Naive thymus-derived CD8-positive, alpha-beta T cell (primary cell): ENCODE data around the gene ACTRT2. TPM values are rescaled to one million over a fixed set of nuclear protein-coding genes. Genes with fewer than 3 reads are reported as not detected.
A peak's percentile ranks its signal among the peaks of the same experiment; 100 is the strongest.

Source experiments
- ATAC-seq, 2 donors: fragments of 150-1000 bp; cut with Tn5 transposase in 1 of 2; sonication (Bioruptor Pico), chemical (Tn5 transposase) in 1 of 2; 1 replicate in 1 of 2; 2 replicates in 1 of 2; pipeline ENCODE4 v1.10.0; 2021; ENCODE audit warnings: mild to moderate bottlenecking in 2 of 2, moderate library complexity in 2 of 2
- POLR2A ChIA-PET: fragments of 350-600 bp; sonication (Branson Sonifier 250); formaldehyde crosslinking; loops from one replicate; lab custom pipeline; 2021; ENCODE audit warnings: antibody characterized with exemption; lab: Charles Lee
- DNase-seq, 10 donors: peaks; one replicate each; pipeline versions ENCODE4 v3.0.0 to v3.0.0-alpha.2; 2020 to 2022
- H3K27ac Mint-ChIP-seq, 10 donors: one replicate each; pipeline ENCODE4 v1.8.0; 2020 to 2022; ENCODE audit warnings: mild to moderate bottlenecking in 10 of 10, mixed read lengths in 10 of 10, moderate library complexity in 4 of 10, inconsistent platforms in 1 of 10
- H3K27me3 Mint-ChIP-seq, 5 donors: one replicate each; pipeline ENCODE4 v1.8.0; 2021 to 2022; ENCODE audit warnings: mixed read lengths in 5 of 5
- H3K36me3 Mint-ChIP-seq, 3 donors: one replicate each; pipeline ENCODE4 v1.8.0; 2020 to 2022; ENCODE audit warnings: mixed read lengths in 3 of 3, mild to moderate bottlenecking in 2 of 3, inconsistent platforms in 1 of 3
- H3K4me1 Mint-ChIP-seq, 4 donors: one replicate each; pipeline ENCODE4 v1.8.0; 2021 to 2022; ENCODE audit warnings: mixed read lengths in 4 of 4
- H3K4me3 Mint-ChIP-seq, 10 donors: one replicate each; pipeline ENCODE4 v1.8.0; 2020 to 2022; ENCODE audit warnings: mild to moderate bottlenecking in 10 of 10, mixed read lengths in 10 of 10, moderate library complexity in 6 of 10, inconsistent platforms in 1 of 10
- H3K9me3 Mint-ChIP-seq, 9 donors: one replicate each; pipeline ENCODE4 v1.8.0; 2020 to 2022; ENCODE audit warnings: mixed read lengths in 9 of 9, mild to moderate bottlenecking in 3 of 9, inconsistent platforms in 1 of 9, moderate library complexity in 1 of 9
- polyA plus RNA-seq, 3 donors: library from polyadenylated mRNA; unstranded; fragments of 300-500 nt; fragmentation: Illumina TruSeq; gene quantifications; one replicate each; pipeline ENCODE4 v1.2.3, GENCODE V29; 2021
- total RNA-seq, 8 experiments: library from RNA in 2 of 8; stranded (reverse) in 2 of 8; gene quantifications; one replicate each; pipeline ENCODE4 v1.2.3 and lab custom pipeline; 2021 to 2026

ACTRT2 gene
- total RNA-seq (not detected), polyA plus RNA-seq (not detected), total RNA-seq (lab: John Stamatoyannopoulos, UW) (0 reads per million in 6 experiments)

DNA sequence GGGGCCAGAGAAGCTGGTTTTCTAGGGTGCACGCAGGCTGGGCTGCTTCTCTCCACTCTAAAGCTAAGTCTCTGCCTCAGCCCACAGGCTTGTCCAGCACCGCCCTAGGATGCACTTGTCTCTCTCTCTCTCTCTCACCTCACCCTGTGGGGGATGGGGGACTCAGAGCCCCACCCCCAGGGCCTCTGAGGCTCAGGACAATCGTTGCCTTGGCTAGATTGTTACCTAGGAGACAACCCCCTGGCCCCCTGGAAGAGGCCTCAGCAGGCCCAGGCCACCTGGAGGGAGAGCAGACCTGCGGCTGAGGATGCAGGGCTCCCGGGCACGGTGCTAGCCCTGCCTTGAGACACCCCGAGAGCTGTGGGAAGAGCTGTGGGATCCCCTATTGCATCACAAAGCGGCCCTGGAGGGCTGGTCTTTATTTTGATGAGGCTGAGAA is at the start of gene ACTRT2:
Gene ACTRT2 (plus strand): TSS at position 235 of the 439 bp plus-strand sequence. CDS start 220 bp downstream, outside the sequence.
- peaks cover 0 to 2% (median 0%) of the 10 kb centered on the region in 4 donors for H3K4me1 Mint-ChIP-seq
- no peak within 1 kb of the TSS for H3K4me3 Mint-ChIP-seq
- H3K9me3 Mint-ChIP-seq: no peaks in the 10 kb centered on the region
- ATAC-seq (no peak), DNase-seq (no peak)
- H3K36me3 Mint-ChIP-seq: no peaks in the 10 kb centered on the region
- H3K27ac Mint-ChIP-seq: no peak within 1 kb of the TSS
- POLR2A ChIA-PET: no interaction called here
- H3K27me3 Mint-ChIP-seq: peaks cover 0 to 5% (median 0%) of the 10 kb centered on the region in 5 donors

DNA sequence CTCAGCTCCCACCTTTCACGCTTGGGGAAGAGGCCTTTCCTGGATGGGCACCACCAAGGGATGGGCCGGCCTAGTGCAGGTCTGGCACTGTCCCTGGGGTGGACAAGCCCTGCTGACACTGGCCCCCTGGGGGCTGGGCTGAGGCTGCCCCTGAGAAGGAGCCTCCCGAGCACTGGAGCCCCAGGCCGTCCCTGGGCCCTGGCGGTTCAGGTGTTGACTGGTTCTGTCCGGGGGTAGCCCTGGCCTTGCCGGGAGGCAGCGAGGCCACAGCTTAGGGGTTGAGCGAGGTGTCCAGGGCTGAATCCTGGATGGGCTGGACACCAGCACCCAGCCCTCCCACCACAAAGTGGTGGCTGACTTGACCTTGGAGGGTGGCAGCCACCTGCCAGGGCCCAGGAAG is 49.7 kb upstream of the ACTRT2 start:
- peak in 1 of 10 donors; percentile 11 for DNase-seq
- Mint-ChIP-seq H3K4me3 (no peak overlapping the region), H3K4me1 (peaks cover 0 to 10% (median 4%) of the 10 kb centered on the region in 4 donors), H3K36me3 (no peaks in the 10 kb centered on the region), H3K9me3 (no peaks in the 10 kb centered on the region), H3K27ac (no peak overlapping the region), H3K27me3 (peaks cover 0 to 21% (median 4%) of the 10 kb centered on the region in 5 donors)
- POLR2A ChIA-PET: no interaction called here
- no peak for ATAC-seq

DNA sequence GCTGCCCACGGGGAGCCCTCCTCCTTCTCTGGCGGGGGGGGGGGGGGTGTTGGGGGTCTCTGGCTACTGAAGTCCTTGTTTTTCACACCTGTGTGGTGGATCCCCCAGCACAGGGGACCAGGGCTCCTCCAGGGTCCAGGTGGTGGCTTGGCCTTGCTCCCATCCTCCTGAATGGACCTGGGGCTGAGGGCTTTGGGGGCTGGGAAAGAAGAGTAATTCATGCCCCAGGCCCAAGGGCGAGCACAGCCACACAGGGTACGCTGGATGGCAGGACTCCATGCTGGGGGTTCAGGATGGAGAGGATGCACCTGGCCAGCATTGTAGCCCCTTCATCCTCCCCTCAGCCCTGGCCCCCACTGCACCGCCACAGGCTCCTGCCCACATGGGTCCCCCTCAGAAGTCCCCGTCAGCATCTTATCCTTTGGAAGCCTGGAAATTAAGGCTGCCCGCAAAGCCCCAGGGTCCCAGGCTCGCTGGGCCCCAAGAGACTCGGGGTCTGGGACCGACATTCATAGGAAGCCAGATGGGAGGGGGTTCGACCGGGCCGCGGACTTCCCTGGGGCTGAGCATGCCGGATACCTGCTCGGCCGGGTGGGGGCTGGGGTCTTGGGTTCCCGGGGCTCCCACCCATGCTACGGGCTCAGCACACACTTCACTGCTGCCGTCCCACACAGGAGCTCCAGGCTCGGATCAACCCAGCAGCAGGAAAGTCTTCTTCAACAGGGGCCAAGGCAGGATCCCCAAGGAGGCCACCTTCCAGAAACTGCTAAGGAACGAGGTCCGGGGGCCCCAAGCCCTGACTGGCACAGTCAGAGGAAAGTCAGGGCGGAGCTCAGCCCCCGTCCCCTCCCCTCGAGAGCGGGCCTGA is 49.0 kb upstream of the ACTRT2 start:
- peak in 2 of 10 donors; percentile 15 to 58 for DNase-seq
- no peak overlapping the region for H3K4me3 Mint-ChIP-seq

DNA sequence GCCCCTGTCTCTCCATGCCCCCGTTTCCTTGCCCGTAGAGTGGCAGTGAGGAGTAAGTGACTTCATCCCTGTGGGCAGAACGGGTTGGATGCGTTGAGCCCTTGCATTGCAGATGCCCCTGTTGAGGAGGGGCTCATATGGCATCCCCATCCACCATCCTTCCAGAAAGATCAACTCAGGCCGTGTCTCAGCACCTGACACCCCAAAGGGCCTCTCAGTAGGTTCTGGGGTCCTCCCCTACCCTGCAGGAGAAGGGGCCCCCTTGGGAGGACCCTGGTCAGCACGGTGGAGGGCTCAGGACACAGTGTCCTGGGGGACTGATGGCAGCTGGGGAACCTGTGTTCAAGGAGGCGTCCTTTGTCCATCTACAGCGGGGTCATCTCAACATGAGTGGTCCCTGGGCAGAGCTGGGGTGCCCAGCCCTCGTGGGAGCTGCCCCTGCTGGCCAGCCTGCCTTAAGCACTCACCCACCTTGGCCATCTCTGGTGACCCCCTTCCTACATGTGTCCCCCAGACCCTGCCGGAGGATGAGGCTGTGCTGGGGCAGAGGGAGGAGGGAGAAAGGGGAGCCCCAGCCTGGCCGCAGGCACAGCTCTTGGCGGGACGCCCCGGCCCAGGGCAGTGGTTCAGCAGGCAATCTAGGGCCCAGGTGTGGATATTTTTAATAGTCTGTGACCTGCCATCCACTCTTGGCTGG is 48.2 kb upstream of the ACTRT2 start:
- Mint-ChIP-seq H3K4me1 (peaks cover 0 to 10% (median 4%) of the 10 kb centered on the region in 4 donors), H3K36me3 (no peaks in the 10 kb centered on the region), H3K27me3 (peaks cover 0 to 21% (median 4%) of the 10 kb centered on the region in 5 donors), H3K4me3 (no peak overlapping the region), H3K27ac (no peak overlapping the region), H3K9me3 (no peaks in the 10 kb centered on the region)
- no peak for ATAC-seq
- POLR2A ChIA-PET: no interaction called here
- DNase-seq: peak in 1 of 10 donors; percentile 16

More for the DNA sequence above, 49.0 kb upstream of the ACTRT2 start:
- H3K4me1 Mint-ChIP-seq: peaks cover 0 to 10% (median 4%) of the 10 kb centered on the region in 4 donors
- no peak overlapping the region for H3K27ac Mint-ChIP-seq
- POLR2A ChIA-PET: no interaction called here
- H3K27me3 Mint-ChIP-seq: peaks cover 0 to 21% (median 4%) of the 10 kb centered on the region in 5 donors
- no peaks in the 10 kb centered on the region for H3K9me3 Mint-ChIP-seq
- no peak for ATAC-seq
- H3K36me3 Mint-ChIP-seq: no peaks in the 10 kb centered on the region

DNA sequence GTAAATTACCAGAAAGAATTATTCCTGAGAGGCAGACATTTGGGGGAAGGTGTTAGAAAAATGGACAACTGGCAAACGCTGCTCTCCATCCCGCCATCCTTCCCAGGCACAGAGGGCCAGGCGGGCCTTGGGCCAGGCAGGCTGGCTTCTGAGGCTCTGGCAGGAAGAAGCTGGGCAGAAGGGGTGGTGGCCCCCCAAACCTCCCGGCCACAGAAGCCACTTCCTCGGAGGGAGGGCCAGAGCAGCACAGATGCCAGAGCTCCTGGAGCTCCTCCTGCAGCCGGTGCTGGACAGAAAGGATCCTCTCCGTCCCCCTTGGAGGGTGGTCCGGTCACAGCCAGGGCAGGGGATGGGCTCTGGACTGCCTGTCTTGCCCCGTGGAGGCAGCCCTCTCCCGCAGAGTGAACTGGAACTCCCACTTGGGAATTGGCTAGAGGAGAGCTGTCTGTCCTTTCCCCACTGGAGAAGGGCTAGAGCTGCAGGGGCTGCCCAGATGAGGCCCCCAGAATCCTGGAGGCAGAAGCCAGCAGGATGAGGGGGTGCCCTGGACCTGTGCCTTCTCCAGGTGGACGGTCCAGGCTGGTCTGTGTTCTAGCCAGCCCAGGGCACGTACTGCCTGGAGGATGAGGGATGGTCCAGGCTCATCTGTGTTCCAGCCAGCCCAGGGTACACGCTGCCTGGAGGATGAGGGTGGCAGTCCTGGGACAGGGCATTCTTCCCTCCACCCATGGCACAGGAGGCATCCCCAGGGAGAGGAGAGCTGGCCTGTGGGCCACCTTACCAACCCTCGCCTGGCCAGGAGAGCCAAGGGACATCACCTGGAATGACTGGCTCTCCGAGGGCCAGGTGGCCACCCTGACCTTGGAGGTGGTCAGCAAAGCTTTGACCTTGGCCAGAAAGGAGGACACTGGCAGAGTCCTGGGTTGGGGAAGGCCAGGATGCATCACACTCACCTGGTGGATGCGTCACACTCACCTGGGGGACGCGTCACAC is 47.4 kb upstream of the ACTRT2 start:
- H3K27me3 Mint-ChIP-seq: peaks cover 0 to 15% (median 4%) of the 10 kb centered on the region in 5 donors
- no peak overlapping the region for H3K4me3 Mint-ChIP-seq
- peaks cover 0 to 10% (median 4%) of the 10 kb centered on the region in 4 donors for H3K4me1 Mint-ChIP-seq
- no peaks in the 10 kb centered on the region for H3K36me3 Mint-ChIP-seq
- ATAC-seq (no peak), DNase-seq (peak in 2 of 10 donors; percentile 16 to 61)
- H3K9me3 Mint-ChIP-seq: no peaks in the 10 kb centered on the region
- POLR2A ChIA-PET: no interaction called here
- no peak overlapping the region for H3K27ac Mint-ChIP-seq

DNA sequence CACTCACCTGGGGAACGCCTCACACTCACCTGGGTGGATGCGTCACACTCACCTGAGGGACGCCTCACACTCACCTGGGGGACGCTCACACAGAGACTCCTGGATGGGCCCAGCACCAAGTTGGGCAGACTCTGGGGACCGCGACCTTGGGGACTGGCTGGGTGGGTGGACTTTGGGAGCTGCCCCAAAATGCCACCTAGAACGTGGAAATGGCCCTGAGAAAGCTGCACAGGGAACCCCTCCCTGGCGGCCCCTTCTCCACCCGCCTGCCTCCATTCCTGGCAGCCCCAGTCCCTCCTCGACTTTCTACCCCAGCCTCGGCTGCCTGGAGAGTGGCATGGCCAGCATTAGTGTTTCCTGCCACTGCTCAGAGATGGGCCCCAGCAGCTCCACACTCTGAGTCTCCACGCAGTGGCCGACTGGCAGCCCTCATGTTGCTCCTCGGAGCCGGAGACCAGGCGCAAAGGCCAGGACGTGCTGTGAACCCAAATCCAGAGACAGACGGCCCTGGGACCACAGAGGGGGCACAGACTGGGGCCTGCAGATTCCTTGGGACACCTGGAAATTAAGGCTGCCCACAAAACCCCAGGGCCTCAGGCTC is 46.5 kb upstream of the ACTRT2 start:
- H3K27me3 Mint-ChIP-seq: peaks cover 0 to 11% (median 3%) of the 10 kb centered on the region in 5 donors
- POLR2A ChIA-PET: no interaction called here
- H3K27ac Mint-ChIP-seq: no peak overlapping the region
- H3K4me1 Mint-ChIP-seq: peaks cover 0 to 10% (median 4%) of the 10 kb centered on the region in 4 donors
- DNase-seq (peak in 1 of 10 donors; percentile 11), ATAC-seq (no peak)
- H3K36me3 Mint-ChIP-seq: no peaks in the 10 kb centered on the region
- no peak overlapping the region for H3K4me3 Mint-ChIP-seq
- H3K9me3 Mint-ChIP-seq: no peaks in the 10 kb centered on the region

DNA sequence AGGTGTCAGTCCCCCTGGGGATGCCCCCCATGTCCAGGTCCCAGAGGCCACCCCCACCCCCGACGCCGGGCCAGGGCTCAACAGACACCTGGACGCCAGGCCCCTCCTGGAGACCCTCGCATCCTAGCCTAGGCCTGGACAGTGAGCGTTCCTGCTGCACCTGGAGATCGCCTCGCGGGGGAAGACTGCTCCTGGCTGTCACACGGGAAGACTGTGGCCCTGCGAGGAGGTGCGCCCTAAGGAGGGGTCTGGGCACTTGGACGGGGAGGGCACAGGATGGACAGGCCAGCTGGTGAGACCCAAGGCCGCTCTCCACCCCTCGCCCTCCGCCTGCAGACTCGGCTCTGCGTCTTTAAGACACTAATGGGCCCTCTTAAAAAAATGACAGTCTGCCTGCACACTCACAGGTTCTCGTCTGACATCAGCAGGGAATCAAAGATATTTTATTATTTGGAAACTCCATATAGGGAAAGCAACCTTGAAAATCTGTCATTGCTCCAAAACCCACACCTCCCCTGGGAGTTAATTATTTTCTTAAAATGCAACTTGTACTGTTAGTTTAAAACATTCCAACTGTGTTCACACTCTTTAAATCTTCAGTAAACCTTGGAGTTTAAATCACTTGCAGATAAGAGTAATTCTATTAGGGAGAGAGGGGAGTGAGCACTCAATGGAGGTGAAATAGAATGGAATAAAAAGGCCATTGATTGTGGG is 45.6 kb upstream of the ACTRT2 start:
- H3K9me3 Mint-ChIP-seq: no peaks in the 10 kb centered on the region
- H3K27me3 Mint-ChIP-seq: peaks cover 0 to 8% (median 2%) of the 10 kb centered on the region in 5 donors
- peaks cover 0 to 10% (median 4%) of the 10 kb centered on the region in 4 donors for H3K4me1 Mint-ChIP-seq
- DNase-seq (peak in 1 of 10 donors; percentile 17), ATAC-seq (no peak)
- no peaks in the 10 kb centered on the region for H3K36me3 Mint-ChIP-seq
- H3K27ac Mint-ChIP-seq: no peak overlapping the region
- POLR2A ChIA-PET: no interaction called here
- no peak overlapping the region for H3K4me3 Mint-ChIP-seq

DNA sequence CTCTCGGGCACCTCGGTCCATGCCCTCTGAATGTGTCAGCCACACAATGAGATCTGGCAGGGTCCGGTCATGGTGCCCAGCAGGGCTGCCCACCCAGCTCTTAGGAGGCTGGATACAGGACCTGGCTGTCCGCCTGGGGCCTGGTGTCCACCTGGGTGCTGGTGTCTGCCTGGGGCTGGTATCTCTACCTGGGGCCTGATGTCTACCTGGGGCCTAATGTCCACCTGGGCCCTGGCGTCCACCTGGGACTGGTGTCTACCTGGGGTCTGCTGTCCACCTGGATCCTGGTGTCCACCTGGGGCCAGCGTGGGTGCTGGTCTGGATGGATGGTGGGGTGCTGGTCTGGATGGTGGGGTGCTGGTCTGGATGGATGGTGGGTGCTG is 45.1 kb upstream of the ACTRT2 start:
- H3K4me1 Mint-ChIP-seq: peaks cover 0 to 10% (median 4%) of the 10 kb centered on the region in 4 donors
- H3K36me3 Mint-ChIP-seq: no peaks in the 10 kb centered on the region
- peaks cover 0 to 8% (median 2%) of the 10 kb centered on the region in 5 donors for H3K27me3 Mint-ChIP-seq
- no peak overlapping the region for H3K27ac Mint-ChIP-seq
- H3K4me3 Mint-ChIP-seq: no peak overlapping the region
- POLR2A ChIA-PET: no interaction called here
- no peaks in the 10 kb centered on the region for H3K9me3 Mint-ChIP-seq
- DNase-seq (peak in 2 of 10 donors; percentile 11 to 54), ATAC-seq (no peak)

DNA sequence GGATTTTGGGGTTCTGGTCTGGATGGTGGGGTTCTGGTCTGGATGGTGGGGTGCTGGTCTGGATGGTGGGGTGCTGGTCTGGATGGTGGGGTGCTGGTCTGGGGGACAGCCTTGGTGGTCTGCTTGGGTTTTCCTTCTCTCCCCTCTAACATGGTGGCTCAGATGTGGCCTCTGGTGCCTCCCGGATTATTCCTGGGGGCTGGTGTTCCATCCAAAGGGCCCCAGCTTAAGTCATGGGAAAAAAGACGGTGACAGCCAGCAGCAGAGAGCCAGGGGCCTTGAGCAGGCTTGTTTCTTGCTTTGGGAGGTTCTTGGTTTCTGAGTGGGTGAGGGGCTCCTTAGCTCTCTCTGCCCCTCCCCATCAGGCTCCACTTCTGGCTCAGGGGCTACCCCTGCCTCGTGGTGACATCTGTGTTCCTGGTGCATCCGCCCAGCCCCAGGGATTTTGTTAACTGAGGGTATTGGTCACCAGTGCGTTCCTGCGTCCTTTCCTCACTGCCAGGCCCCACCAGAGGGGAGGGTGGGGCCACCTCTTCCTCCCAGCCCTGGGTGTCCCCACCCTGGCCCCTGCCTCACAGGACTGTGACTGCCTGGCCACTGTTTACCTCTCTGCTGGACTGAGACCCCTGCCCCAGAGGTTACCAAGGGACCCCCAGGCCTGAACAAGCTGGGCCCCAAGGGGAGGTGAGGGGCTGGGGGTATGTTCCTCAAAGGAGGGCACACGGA is 43.2 kb upstream of the ACTRT2 start:
- Mint-ChIP-seq H3K36me3 (no peaks in the 10 kb centered on the region), H3K27ac (no peak overlapping the region), H3K27me3 (peaks cover 0 to 2% (median 0%) of the 10 kb centered on the region in 5 donors), H3K4me1 (peaks cover 0 to 8% (median 4%) of the 10 kb centered on the region in 4 donors), H3K4me3 (no peak overlapping the region), H3K9me3 (no peaks in the 10 kb centered on the region)
- no peak for DNase-seq
- ATAC-seq: no peak
- POLR2A ChIA-PET: no interaction called here

DNA sequence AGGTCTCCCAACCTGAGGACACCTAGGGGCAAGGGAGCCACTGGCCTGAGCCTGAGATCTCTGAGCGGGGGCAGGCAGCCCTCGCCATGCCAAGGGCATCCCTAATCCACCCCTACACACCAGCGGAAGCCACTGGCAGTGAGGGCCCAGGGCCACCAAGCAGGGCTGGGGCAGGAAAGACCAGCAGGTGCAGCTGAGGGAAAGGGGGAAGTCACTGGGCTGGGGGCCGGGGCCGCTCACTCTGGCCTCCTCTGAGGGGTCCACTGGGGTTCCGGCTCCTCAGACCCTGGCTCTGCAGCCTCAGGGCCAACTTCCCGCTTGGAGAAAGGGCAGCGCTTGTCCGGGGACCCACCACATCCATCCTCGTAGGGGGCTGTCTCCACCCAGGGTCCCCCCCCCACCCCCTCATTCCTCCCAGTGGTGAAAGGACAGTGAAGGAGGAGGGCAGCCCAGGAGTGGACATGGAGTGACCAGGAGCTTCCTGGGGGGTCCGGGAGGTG is 42.5 kb upstream of the ACTRT2 start:
- Mint-ChIP-seq H3K4me3 (no peak overlapping the region), H3K27ac (no peak overlapping the region), H3K36me3 (no peaks in the 10 kb centered on the region), H3K27me3 (no peaks in the 10 kb centered on the region), H3K9me3 (no peaks in the 10 kb centered on the region), H3K4me1 (peaks cover 0 to 2% (median 1%) of the 10 kb centered on the region in 4 donors)
- DNase-seq: peak in 2 of 10 donors; percentile 16 to 55
- POLR2A ChIA-PET: no interaction called here
- ATAC-seq: no peak
